Mucosa of descending colon (tissue), 3 donors: ENCODE measurements around the gene STX8. TPM values are rescaled to one million over a fixed set of nuclear protein-coding genes. Genes with fewer than 3 reads are reported as not detected.

Experiments
- ATAC-seq: fragments of 200-7000 bp; cut with Tn5 transposase; one replicate; pipeline ENCODE4 v1.9.1; 2020; ENCODE audit warnings: mild to moderate bottlenecking, moderate library complexity
- DNase-seq, 3 donors: peaks; one replicate each; pipeline ENCODE4 v3.0.0-alpha.2; 2020
- H3K36me3 ChIP-seq: fragments of 200-600 bp; one replicate; pipeline ENCODE4 v1.8.0; 2021; ENCODE audit warnings: low read depth, mild to moderate bottlenecking
- H3K4me1 ChIP-seq: fragments of 200-600 bp; one replicate; pipeline ENCODE4 v1.8.0; 2021; ENCODE audit warnings: low read depth, mild to moderate bottlenecking
- H3K4me3 ChIP-seq: fragments of 200-600 bp; one replicate; pipeline ENCODE4 v1.8.0; 2021; ENCODE audit warnings: mild to moderate bottlenecking
- H3K9me3 ChIP-seq: fragments of 200-600 bp; one replicate; pipeline ENCODE4 v1.8.0; 2021; ENCODE audit warnings: mild to moderate bottlenecking
- intact Hi-C, 2 donors: fragments of 100-400 bp; cut with DNase I in 1 of 2; cut with micrococcal nuclease in 1 of 2; formaldehyde crosslinking; loops; one replicate each; pipeline versions ENCODE4 v1.11.0 to v1.11.1; 2022; cut with DNase I, micrococcal nuclease
- total RNA-seq, 3 donors: library from RNA; stranded (reverse); fragmentation: NEBNext Ultra II Directional in 2 of 3; extraction: Animal tissue kit (Norgen Biotek cat#: 25700) in 2 of 3; gene quantifications; one replicate each; pipeline versions ENCODE4 v1.2.1 to v1.2.4, GENCODE V29; 2021 to 2023
- TF ChIP-seq, protein P1 (sequence below): fragments of 200-600 bp; IDR thresholded peaks from one replicate; pipeline ENCODE4 v1.8.0; 2022; ENCODE audit warnings: antibody characterized with exemption, mild to moderate bottlenecking
- donor health status: DM: no; HTN: no; CAD: no; lungs with moderate emphysema.
- donor health status: DM: no; HTN: no; CAD: no.
- donor health status: DM: no; HTN: yes; CAD: no.

Gene STX8
- total RNA-seq, 3 donors from 2014 or later = 45.1 to 62.5 (median 54.4) TPM

- Histone ChIP-seq H3K9me3 (no peaks in the 10 kb centered on the region), H3K36me3 (no peaks in the 10 kb centered on the region), H3K4me1 (peaks cover 21% of the 10 kb centered on the region), H3K4me3 (no peak overlapping the region)
- intact Hi-C loops = no loop called here
- ATAC-seq = no peak
- DNase-seq = peak; percentile 46 to 76 (median 65)
- TF ChIP-seq, protein P1, sequence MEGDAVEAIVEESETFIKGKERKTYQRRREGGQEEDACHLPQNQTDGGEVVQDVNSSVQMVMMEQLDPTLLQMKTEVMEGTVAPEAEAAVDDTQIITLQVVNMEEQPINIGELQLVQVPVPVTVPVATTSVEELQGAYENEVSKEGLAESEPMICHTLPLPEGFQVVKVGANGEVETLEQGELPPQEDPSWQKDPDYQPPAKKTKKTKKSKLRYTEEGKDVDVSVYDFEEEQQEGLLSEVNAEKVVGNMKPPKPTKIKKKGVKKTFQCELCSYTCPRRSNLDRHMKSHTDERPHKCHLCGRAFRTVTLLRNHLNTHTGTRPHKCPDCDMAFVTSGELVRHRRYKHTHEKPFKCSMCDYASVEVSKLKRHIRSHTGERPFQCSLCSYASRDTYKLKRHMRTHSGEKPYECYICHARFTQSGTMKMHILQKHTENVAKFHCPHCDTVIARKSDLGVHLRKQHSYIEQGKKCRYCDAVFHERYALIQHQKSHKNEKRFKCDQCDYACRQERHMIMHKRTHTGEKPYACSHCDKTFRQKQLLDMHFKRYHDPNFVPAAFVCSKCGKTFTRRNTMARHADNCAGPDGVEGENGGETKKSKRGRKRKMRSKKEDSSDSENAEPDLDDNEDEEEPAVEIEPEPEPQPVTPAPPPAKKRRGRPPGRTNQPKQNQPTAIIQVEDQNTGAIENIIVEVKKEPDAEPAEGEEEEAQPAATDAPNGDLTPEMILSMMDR = no peak
These were observed 336.3 kb downstream of the STX8 start for GRCh38 chr17:9239246-9239792.

- ATAC-seq (no peak), DNase-seq (peak in 1 of 3 donors; percentile 15)
- Histone ChIP-seq H3K36me3 (no peaks in the 10 kb centered on the region), H3K4me3 (no peak overlapping the region), H3K9me3 (no peaks in the 10 kb centered on the region), H3K4me1 (peaks cover 21% of the 10 kb centered on the region)
- intact Hi-C loops = no loop called here
- TF ChIP-seq, protein P1 = no peak
These were observed 337.0 kb downstream of the STX8 start for GRCh38 chr17:9238340-9239245.

DNA sequence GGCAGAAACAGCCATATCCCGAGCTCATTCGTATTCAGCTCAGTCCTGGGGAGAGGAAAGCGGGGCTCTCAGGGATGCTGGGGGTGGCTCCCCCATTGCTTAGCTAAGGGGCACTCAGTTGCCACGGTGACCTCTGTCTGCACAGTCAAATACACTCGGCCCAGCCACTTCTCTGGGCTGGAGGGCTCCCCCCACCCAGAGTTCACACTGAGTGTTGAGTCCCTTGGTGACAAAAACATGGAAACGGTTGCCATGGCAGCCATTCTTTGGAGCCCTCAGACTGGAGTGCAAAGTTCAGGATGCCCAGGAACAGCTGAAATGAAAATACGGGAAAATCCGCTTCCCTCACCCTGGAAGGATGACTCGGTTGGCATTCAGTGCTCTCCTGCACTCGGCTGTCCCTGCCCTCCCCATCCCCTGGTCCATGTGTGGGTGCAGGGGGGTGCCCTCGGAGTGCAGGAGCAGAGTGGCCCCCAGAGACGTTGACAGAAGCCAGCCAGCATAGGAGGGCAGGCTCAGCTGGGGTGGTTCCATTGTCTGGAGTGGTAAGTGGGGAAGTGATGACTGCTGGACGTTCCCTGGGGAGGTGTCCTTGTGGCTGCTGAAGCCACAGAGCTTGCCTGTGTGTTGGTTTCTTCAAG is 337.8 kb downstream of the STX8 start:
- no peaks in the 10 kb centered on the region for H3K9me3 ChIP-seq
- no peak overlapping the region for H3K4me3 ChIP-seq
- TF ChIP-seq, protein P1 = no peak
- H3K4me1 ChIP-seq = peaks cover 21% of the 10 kb centered on the region
- no peaks in the 10 kb centered on the region for H3K36me3 ChIP-seq
- intact Hi-C loops = no loop called here
- DNase-seq = peak in 1 of 3 donors; percentile 43
- no peak for ATAC-seq

DNA sequence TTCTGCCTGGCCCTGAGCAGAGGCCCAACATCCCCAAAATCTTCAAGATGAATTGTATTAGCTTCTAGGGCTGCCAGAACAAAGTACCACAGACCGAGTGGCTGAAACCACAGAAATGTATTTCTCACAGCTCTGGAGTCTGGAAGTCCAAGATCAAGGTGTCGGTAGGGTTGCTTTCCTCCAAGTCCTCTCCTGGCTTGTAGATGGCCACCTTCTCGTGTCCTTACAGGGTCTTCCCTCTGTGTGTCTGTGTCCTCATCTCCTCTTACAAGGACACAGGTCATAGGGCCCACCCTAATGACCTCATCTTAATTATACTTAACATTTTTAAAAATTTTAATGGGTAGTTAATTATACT is 338.6 kb downstream of the STX8 start:
- Histone ChIP-seq H3K4me3 (no peak overlapping the region), H3K36me3 (no peaks in the 10 kb centered on the region), H3K4me1 (peaks cover 21% of the 10 kb centered on the region), H3K9me3 (no peaks in the 10 kb centered on the region)
- intact Hi-C loops = no loop called here
- TF ChIP-seq, protein P1 = no peak
- DNase-seq = no peak
- no peak for ATAC-seq

GRCh38 chr17:9236286-9237052 is 339.2 kb downstream of the STX8 start:
- intact Hi-C loops = no loop called here

More at GRCh38 chr17:9236286-9237052, 339.2 kb downstream of the STX8 start:
- TF ChIP-seq, protein P1 = no peak
- Histone ChIP-seq H3K4me1 (peaks cover 21% of the 10 kb centered on the region), H3K36me3 (no peaks in the 10 kb centered on the region), H3K9me3 (no peaks in the 10 kb centered on the region), H3K4me3 (no peak overlapping the region)
- no peak for ATAC-seq
- DNase-seq = peak in 1 of 3 donors; percentile 35
